Loucy (cell line): ENCODE data around the gene KCNA5.

ENCODE experiments used
- CTCF ChIP-seq: fragments of 200-600 bp; sonication (generic); conservative IDR thresholded peaks from 2 replicates; pipeline ENCODE4 v1.5.1; 2014; ENCODE audit warnings: mild to moderate bottlenecking, antibody characterized with exemption, low read length
- EZH2phosphoT487 ChIP-seq: fragments of 200-600 bp; IDR thresholded peaks from 2 replicates; pipeline ENCODE4 v1.6.1; 2018; ENCODE audit warnings: antibody characterized with exemption, mild to moderate bottlenecking, moderate library complexity, borderline replicate concordance

GRCh38 chr12:5017638-5018348 lies 25.9 kb upstream of the KCNA5 start:
- no peak for TF ChIP-seq CTCF
- TF ChIP-seq EZH2phosphoT487: no peak
